Fibroblast of lung (primary cell): ENCODE measurements around the gene STK11IP. TPM values are rescaled to one million over a fixed set of nuclear protein-coding genes. Genes with fewer than 3 reads are reported as not detected.

Experiments
- DNase-seq, 2 donors: peaks; one replicate each; pipeline versions ENCODE4 v3.0.0 to v3.0.0-alpha.2; 2010; ENCODE audit warnings: low read depth in 2 of 2
- H2AFZ ChIP-seq: 2 replicates; pipeline ENCODE4 v1.5.1; 2012; ENCODE audit warnings: low read length, control low read depth, inconsistent platforms
- H3K27ac ChIP-seq: 2 replicates; pipeline ENCODE4 v1.5.1; 2011; ENCODE audit warnings: low read length, control low read depth; ENCODE audit not compliant: insufficient read depth
- H3K27me3 ChIP-seq: 2 replicates; pipeline ENCODE4 v1.5.1; 2011; ENCODE audit warnings: mild to moderate bottlenecking, low read length; ENCODE audit not compliant: control insufficient read depth, insufficient read depth
- H3K36me3 ChIP-seq: 2 replicates; pipeline ENCODE4 v1.5.1; 2011; ENCODE audit warnings: low read length; ENCODE audit not compliant: control insufficient read depth, insufficient read depth
- H3K4me1 ChIP-seq: 2 replicates; pipeline ENCODE4 v1.5.1; 2011; ENCODE audit warnings: low read length; ENCODE audit not compliant: control insufficient read depth, insufficient read depth; ENCODE audit errors: extremely low read depth
- H3K4me2 ChIP-seq: 2 replicates; pipeline ENCODE4 v1.5.1; 2011; ENCODE audit warnings: low read length, control low read depth; ENCODE audit not compliant: insufficient read depth; ENCODE audit errors: extremely low read depth
- H3K4me3 ChIP-seq, 4 experiments: fragments of 200-600 bp in 1 of 4; sonication (generic) in 1 of 4; replicated peaks in 1 of 4; 2 replicates each; pipeline ENCODE4 v1.5.1; 2011 to 2016; ENCODE audit warnings: low read length in 4 of 4, low read depth in 3 of 4, mild to moderate bottlenecking in 3 of 4, control low read depth in 2 of 4, inconsistent platforms in 1 of 4, mixed read lengths in 1 of 4; ENCODE audit not compliant: insufficient read depth in 1 of 4; ENCODE audit errors: control extremely low read depth in 1 of 4
- H3K79me2 ChIP-seq: 2 replicates; pipeline ENCODE4 v1.5.1; 2012; ENCODE audit warnings: mild to moderate bottlenecking, low read length, inconsistent platforms; ENCODE audit not compliant: control insufficient read depth, insufficient read depth
- H3K9ac ChIP-seq: 2 replicates; pipeline ENCODE4 v1.5.1; 2011; ENCODE audit warnings: mild to moderate bottlenecking, low read length, control low read depth; ENCODE audit not compliant: insufficient read depth
- H3K9me3 ChIP-seq: 2 replicates; pipeline ENCODE4 v1.5.1; 2012; ENCODE audit warnings: low read depth, low read length; ENCODE audit not compliant: control insufficient read depth, insufficient read depth
- H4K20me1 ChIP-seq: 2 replicates; pipeline ENCODE4 v1.5.1; 2011; ENCODE audit warnings: low read length; ENCODE audit not compliant: control insufficient read depth, insufficient read depth; ENCODE audit errors: extremely low read depth
- EZH2 ChIP-seq: IDR thresholded peaks from 2 replicates; pipeline ENCODE4 v1.5.1; 2012; ENCODE audit warnings: low read length, control low read depth, mild to moderate bottlenecking; ENCODE audit errors: missing control alignments
- polyA plus RNA-seq, 2 donors: library from polyadenylated mRNA; depleted of rRNA in 1 of 2; stranded (reverse) in 1 of 2; unstranded in 1 of 2; fragments of >200 nt; gene quantifications; 2 replicates each; pipeline ENCODE4 v1.2.1, GENCODE V29; 2011 to 2012; ENCODE audit warnings: missing spikeins in 1 of 2
- total RNA-seq: library from RNA; depleted of rRNA; stranded (reverse); fragments of >200 nt; gene quantifications from 2 replicates; pipeline ENCODE4 v1.2.1, GENCODE V29; 2014
- TF ChIP-seq, protein P1 (sequence below), 2 donors: IDR thresholded peaks in 1 of 2; conservative IDR thresholded peaks in 1 of 2; 1 replicate in 1 of 2; 2 replicates in 1 of 2; pipeline ENCODE4 v1.5.1; 2011 to 2012; ENCODE audit warnings: low read length in 2 of 2, control low read depth in 1 of 2, inconsistent platforms in 1 of 2, low read depth in 1 of 2, mild to moderate bottlenecking in 1 of 2

STK11IP gene
- total and polyA plus RNA-seq, 2 donors (not counting 1 experiment from before 2014, with no cell fraction given): 5.6 to 16.8 TPM

GRCh38 chr2:219562049-219563020 is 35.3 kb upstream of the STK11IP start:
- Histone ChIP-seq H3K4me1 (no peaks in the 10 kb centered on the region), H3K27ac (no peak overlapping the region), H3K36me3 (no peaks in the 10 kb centered on the region), H3K9me3 (no peaks in the 10 kb centered on the region), H2AFZ (no peak overlapping the region), H3K4me3 (no peak overlapping the region), H3K79me2 (no peaks in the 10 kb centered on the region), H4K20me1 (no peaks in the 10 kb centered on the region), H3K9ac (no peak overlapping the region), H3K27me3 (no peaks in the 10 kb centered on the region), H3K4me2 (no peak overlapping the region)
- DNase-seq: no peak
- TF ChIP-seq EZH2: no peak
- TF ChIP-seq, protein P1, sequence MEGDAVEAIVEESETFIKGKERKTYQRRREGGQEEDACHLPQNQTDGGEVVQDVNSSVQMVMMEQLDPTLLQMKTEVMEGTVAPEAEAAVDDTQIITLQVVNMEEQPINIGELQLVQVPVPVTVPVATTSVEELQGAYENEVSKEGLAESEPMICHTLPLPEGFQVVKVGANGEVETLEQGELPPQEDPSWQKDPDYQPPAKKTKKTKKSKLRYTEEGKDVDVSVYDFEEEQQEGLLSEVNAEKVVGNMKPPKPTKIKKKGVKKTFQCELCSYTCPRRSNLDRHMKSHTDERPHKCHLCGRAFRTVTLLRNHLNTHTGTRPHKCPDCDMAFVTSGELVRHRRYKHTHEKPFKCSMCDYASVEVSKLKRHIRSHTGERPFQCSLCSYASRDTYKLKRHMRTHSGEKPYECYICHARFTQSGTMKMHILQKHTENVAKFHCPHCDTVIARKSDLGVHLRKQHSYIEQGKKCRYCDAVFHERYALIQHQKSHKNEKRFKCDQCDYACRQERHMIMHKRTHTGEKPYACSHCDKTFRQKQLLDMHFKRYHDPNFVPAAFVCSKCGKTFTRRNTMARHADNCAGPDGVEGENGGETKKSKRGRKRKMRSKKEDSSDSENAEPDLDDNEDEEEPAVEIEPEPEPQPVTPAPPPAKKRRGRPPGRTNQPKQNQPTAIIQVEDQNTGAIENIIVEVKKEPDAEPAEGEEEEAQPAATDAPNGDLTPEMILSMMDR (conservative IDR thresholded peaks at IDR 0.05 in 1 of 2, IDR thresholded peaks at IDR 0.05 in 1 of 2; ENCODE audit: low read depth in 1 of 2, low read length in 2 of 2): no peak

DNA sequence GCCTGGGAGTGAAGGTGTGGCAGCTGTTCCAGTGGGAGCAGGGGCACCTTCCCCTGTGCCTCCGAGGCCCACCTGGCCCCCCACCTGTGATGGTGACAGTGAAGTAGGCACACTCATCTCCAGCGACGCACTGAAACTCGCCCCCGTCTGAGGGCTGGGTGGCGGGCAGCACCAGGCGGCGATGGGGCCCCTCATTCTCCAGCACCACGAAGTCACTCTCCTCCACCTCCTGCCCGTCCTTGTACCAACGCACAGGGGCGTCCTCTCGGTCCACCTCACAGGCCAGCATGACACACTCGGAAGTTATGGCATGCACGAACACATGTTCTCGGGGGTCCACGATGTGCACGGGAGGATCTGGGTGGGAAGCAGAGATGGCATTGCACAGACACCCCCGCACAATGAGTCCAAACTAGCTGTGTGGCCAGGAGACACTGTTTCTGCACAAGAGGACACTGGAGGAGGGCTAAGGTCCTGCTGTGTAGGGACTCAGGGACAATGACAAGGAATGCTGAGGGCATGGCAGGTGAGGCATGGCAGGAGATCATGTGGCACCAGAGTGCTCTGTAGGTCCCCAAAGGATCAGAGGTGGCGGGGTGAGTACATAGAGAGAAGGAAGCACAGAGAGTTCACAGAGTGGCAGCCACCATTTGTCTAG is 34.3 kb upstream of the STK11IP start:
- Histone ChIP-seq H3K36me3 (no peaks in the 10 kb centered on the region), H3K27ac (no peak overlapping the region), H3K9me3 (no peaks in the 10 kb centered on the region), H3K27me3 (no peaks in the 10 kb centered on the region), H3K9ac (no peak overlapping the region), H4K20me1 (no peaks in the 10 kb centered on the region), H3K4me2 (no peak overlapping the region), H3K79me2 (no peaks in the 10 kb centered on the region), H2AFZ (no peak overlapping the region), H3K4me3 (no peak overlapping the region), H3K4me1 (no peaks in the 10 kb centered on the region)
- no peak for DNase-seq
- no peak for TF ChIP-seq EZH2
- TF ChIP-seq, protein P1 (conservative IDR thresholded peaks at IDR 0.05 in 1 of 2, IDR thresholded peaks at IDR 0.05 in 1 of 2; ENCODE audit: low read depth in 1 of 2, low read length in 2 of 2): no peak
